DND-41 (cell line): ENCODE results near the gene MUC21.
A peak's percentile ranks its signal among the peaks of the same experiment; 100 is the strongest.

ENCODE experiments used
- ATAC-seq: fragments of 200-7000 bp; cut with Tn5 transposase; 3 replicates; pipeline ENCODE4 v1.9.1; 2021; ENCODE audit warnings: low read depth; ENCODE audit not compliant: insufficient read depth
- DNase-seq: peaks from one replicate; pipeline ENCODE4 v3.0.0-alpha.2; 2020
- H2AFZ ChIP-seq: 2 replicates; pipeline ENCODE4 v1.6.0; 2012; ENCODE audit warnings: low read depth, low read length
- H3K27ac ChIP-seq: 2 replicates; pipeline ENCODE4 v1.5.1; 2012; ENCODE audit warnings: low read length, inconsistent platforms
- H3K27me3 ChIP-seq: fragments of 200-600 bp; sonication (generic); 2 replicates; pipeline ENCODE4 v1.6.0; 2012; ENCODE audit warnings: low read length, mild to moderate bottlenecking, inconsistent platforms; ENCODE audit not compliant: insufficient read depth, poor library complexity
- H3K36me3 ChIP-seq: 2 replicates; pipeline ENCODE4 v1.5.1; 2012; ENCODE audit warnings: low read length, inconsistent platforms; ENCODE audit not compliant: insufficient read depth
- H3K4me1 ChIP-seq: 2 replicates; pipeline ENCODE4 v1.5.1; 2012; ENCODE audit warnings: mild to moderate bottlenecking, low read length; ENCODE audit not compliant: insufficient read depth
- H3K4me2 ChIP-seq: 2 replicates; pipeline ENCODE4 v1.6.0; 2012; ENCODE audit warnings: mild to moderate bottlenecking, moderate library complexity, low read length, inconsistent platforms; ENCODE audit not compliant: insufficient read depth
- H3K4me3 ChIP-seq, 2 experiments: fragments of 200-600 bp in 1 of 2; shearing (Covaris generic) in 1 of 2; 2 replicates each; pipeline ENCODE4 v1.5.1; 2012 to 2016; ENCODE audit warnings: inconsistent platforms in 2 of 2, low read length in 2 of 2, mild to moderate bottlenecking in 2 of 2, low read depth in 1 of 2, moderate library complexity in 1 of 2
- H3K79me2 ChIP-seq: 2 replicates; pipeline ENCODE4 v1.6.0; 2012; ENCODE audit warnings: low read length, inconsistent platforms; ENCODE audit not compliant: insufficient read depth
- H3K9ac ChIP-seq: 2 replicates; pipeline ENCODE4 v1.6.0; 2012; ENCODE audit warnings: low read depth, mild to moderate bottlenecking, inconsistent platforms, low read length, moderate library complexity
- H3K9me3 ChIP-seq: 2 replicates; pipeline ENCODE4 v1.5.1; 2012; ENCODE audit warnings: low read length, moderate library complexity, mild to moderate bottlenecking, inconsistent platforms; ENCODE audit not compliant: insufficient read depth, severe bottlenecking
- H4K20me1 ChIP-seq: 2 replicates; pipeline ENCODE4 v1.6.0; 2012; ENCODE audit warnings: low read length; ENCODE audit not compliant: insufficient read depth
- CTCF ChIP-seq: IDR thresholded peaks from 2 replicates; pipeline ENCODE4 v1.5.1; 2012; ENCODE audit warnings: borderline replicate concordance, low read length, moderate library complexity, mild to moderate bottlenecking; ENCODE audit not compliant: poor library complexity, severe bottlenecking; ENCODE audit errors: extremely low read depth
- EZH2 ChIP-seq: IDR thresholded peaks from 3 replicates; pipeline ENCODE4 v1.6.1; 2012; ENCODE audit warnings: borderline replicate concordance, low read depth, mild to moderate bottlenecking, moderate library complexity, low read length, inconsistent platforms; ENCODE audit not compliant: severe bottlenecking

The MUC21 gene

GRCh38 chr6:30979690-30980089, 3.8 kb upstream of the MUC21 start:
- Histone ChIP-seq H3K9ac (no peak overlapping the region), H4K20me1 (no peaks in the 10 kb centered on the region), H3K36me3 (no peaks in the 10 kb centered on the region), H3K27me3 (peaks cover 31% of the 10 kb centered on the region), H3K9me3 (no peaks in the 10 kb centered on the region), H2AFZ (no peak overlapping the region), H3K27ac (no peak overlapping the region), H3K4me2 (no peak overlapping the region), H3K4me1 (no peaks in the 10 kb centered on the region), H3K4me3 (no peak overlapping the region), H3K79me2 (no peaks in the 10 kb centered on the region)
- ATAC-seq (no peak), DNase-seq (no peak)
- TF ChIP-seq EZH2 = no peak
- no peak for TF ChIP-seq CTCF

- no peak overlapping the region for H3K4me3 ChIP-seq
- H3K4me2 ChIP-seq = no peak overlapping the region
- no peak for DNase-seq
- no peak for TF ChIP-seq EZH2
- TF ChIP-seq CTCF = peak; percentile 5
- no peak overlapping the region for H3K27ac ChIP-seq
- no peaks in the 10 kb centered on the region for H3K4me1 ChIP-seq
- H3K9me3 ChIP-seq = no peaks in the 10 kb centered on the region
- no peak overlapping the region; the same call in 1 of the 2 replicates for H2AFZ ChIP-seq
- H3K79me2 ChIP-seq = no peaks in the 10 kb centered on the region
- H3K9ac ChIP-seq = no peak overlapping the region
- H4K20me1 ChIP-seq = no peaks in the 10 kb centered on the region
- no peaks in the 10 kb centered on the region for H3K36me3 ChIP-seq
- H3K27me3 ChIP-seq = peaks cover 26% of the 10 kb centered on the region
- ATAC-seq = no peak
Measured at GRCh38 chr6:30981942-30982772, 1.4 kb upstream of the MUC21 start.

GRCh38 chr6:30985490-30985889, 2.0 kb downstream of the MUC21 start:
- peaks cover 13% of the 10 kb centered on the region for H3K27me3 ChIP-seq
- no peak overlapping the region for H3K4me3 ChIP-seq
- no peak for ATAC-seq
- no peak overlapping the region for H3K9ac ChIP-seq
- H3K79me2 ChIP-seq = no peaks in the 10 kb centered on the region
- H4K20me1 ChIP-seq = no peaks in the 10 kb centered on the region
- H3K27ac ChIP-seq = no peak overlapping the region
- no peaks in the 10 kb centered on the region for H3K9me3 ChIP-seq
- no peaks in the 10 kb centered on the region for H3K36me3 ChIP-seq
- no peak overlapping the region for H2AFZ ChIP-seq
- TF ChIP-seq EZH2 = no peak
- H3K4me1 ChIP-seq = peaks cover 3% of the 10 kb centered on the region
- H3K4me2 ChIP-seq = no peak overlapping the region
- no peak for DNase-seq

- TF ChIP-seq EZH2 (no peak), CTCF (no peak)
- H3K9ac ChIP-seq = no peak overlapping the region
- no peaks in the 10 kb centered on the region for H3K36me3 ChIP-seq
Measured at GRCh38 chr6:30987304-30987703, 3.8 kb downstream of the MUC21 start.

More at GRCh38 chr6:30987304-30987703, 3.8 kb downstream of the MUC21 start:
- Histone ChIP-seq H4K20me1 (no peaks in the 10 kb centered on the region), H2AFZ (no peak overlapping the region), H3K79me2 (no peaks in the 10 kb centered on the region), H3K4me1 (peaks cover 8% of the 10 kb centered on the region), H3K9me3 (no peaks in the 10 kb centered on the region), H3K4me3 (no peak overlapping the region), H3K27ac (no peak overlapping the region), H3K27me3 (peaks cover 3% of the 10 kb centered on the region), H3K4me2 (no peak overlapping the region)
- no peak for DNase-seq
- ATAC-seq = no peak
